Astrocyte (in vitro differentiated cells and primary cell): ENCODE measurements around the gene RAB11FIP3. TPM values are rescaled to one million over a fixed set of nuclear protein-coding genes. Genes with fewer than 3 reads are reported as not detected.

Source experiments
- DNase-seq: peaks from one replicate; pipeline ENCODE4 v3.0.0-alpha.2; 2010; ENCODE audit warnings: low read depth
- FAIRE-seq: peaks from 2 replicates; lab custom pipeline; 2011; peaks lifted over from hg19 to GRCh38; lab: Jason Lieb, UNC
- H2AFZ ChIP-seq: 2 replicates; pipeline ENCODE4 v1.6.0; 2012; ENCODE audit warnings: low read depth, low read length, inconsistent platforms
- H3K27ac ChIP-seq: 2 replicates; pipeline ENCODE4 v1.5.1; 2011; ENCODE audit warnings: low read depth, low read length, inconsistent platforms
- H3K27me3 ChIP-seq: 2 replicates; pipeline ENCODE4 v1.6.0; 2011; ENCODE audit warnings: low read length, inconsistent platforms; ENCODE audit not compliant: insufficient read depth
- H3K36me3 ChIP-seq: 2 replicates; pipeline ENCODE4 v1.5.1; 2011; ENCODE audit warnings: low read length, inconsistent platforms; ENCODE audit not compliant: insufficient read depth
- H3K4me1 ChIP-seq: 2 replicates; pipeline ENCODE4 v1.5.1; 2011; ENCODE audit warnings: low read length, inconsistent platforms; ENCODE audit not compliant: insufficient read depth
- H3K4me2 ChIP-seq: 2 replicates; pipeline ENCODE4 v1.6.0; 2012; ENCODE audit warnings: low read length, inconsistent platforms
- H3K4me3 ChIP-seq: 2 replicates; pipeline ENCODE4 v1.5.1; 2011; ENCODE audit warnings: low read depth, mild to moderate bottlenecking, low read length, inconsistent platforms; ENCODE audit not compliant: insufficient read depth
- H3K79me2 ChIP-seq: 2 replicates; pipeline ENCODE4 v1.6.0; 2012; ENCODE audit warnings: mild to moderate bottlenecking, low read length, inconsistent platforms; ENCODE audit not compliant: insufficient read depth
- H3K9ac ChIP-seq: 2 replicates; pipeline ENCODE4 v1.6.0; 2012; ENCODE audit warnings: mild to moderate bottlenecking, low read length, inconsistent platforms
- H3K9me3 ChIP-seq: 2 replicates; pipeline ENCODE4 v1.5.1; 2012; ENCODE audit warnings: low read depth, mild to moderate bottlenecking, low read length, inconsistent platforms; ENCODE audit not compliant: insufficient read depth
- H4K20me1 ChIP-seq: 2 replicates; pipeline ENCODE4 v1.6.0; 2012; ENCODE audit warnings: low read length, inconsistent platforms; ENCODE audit not compliant: insufficient read depth
- H3K27ac Mint-ChIP-seq: one replicate; pipeline ENCODE4 v1.8.0; 2021; ENCODE audit warnings: mild to moderate bottlenecking, mixed read lengths; ENCODE audit not compliant: unreplicated experiment
- H3K27me3 Mint-ChIP-seq: one replicate; pipeline ENCODE4 v1.8.0; 2021; ENCODE audit warnings: low read depth, mixed read lengths; ENCODE audit not compliant: unreplicated experiment
- H3K36me3 Mint-ChIP-seq: one replicate; pipeline ENCODE4 v1.8.0; 2021; ENCODE audit warnings: low read depth, mixed read lengths; ENCODE audit not compliant: unreplicated experiment
- H3K4me1 Mint-ChIP-seq: one replicate; pipeline ENCODE4 v1.8.0; 2021; ENCODE audit warnings: low read depth, mixed read lengths; ENCODE audit not compliant: unreplicated experiment
- H3K4me3 Mint-ChIP-seq: one replicate; pipeline ENCODE4 v1.8.0; 2021; ENCODE audit warnings: mild to moderate bottlenecking, moderate library complexity, mixed read lengths; ENCODE audit not compliant: unreplicated experiment
- H3K9me3 Mint-ChIP-seq: one replicate; pipeline ENCODE4 v1.8.0; 2021; ENCODE audit warnings: mild to moderate bottlenecking, mixed read lengths; ENCODE audit not compliant: unreplicated experiment
- CTCF ChIP-seq: IDR thresholded peaks from 2 replicates; pipeline ENCODE4 v1.5.1; 2011; ENCODE audit warnings: low read depth, mild to moderate bottlenecking, inconsistent platforms, low read length, moderate library complexity; ENCODE audit not compliant: insufficient read depth
- EZH2 ChIP-seq: IDR thresholded peaks from 2 replicates; pipeline ENCODE4 v1.6.1; 2012; ENCODE audit warnings: mild to moderate bottlenecking, low read length, inconsistent platforms; ENCODE audit not compliant: insufficient read depth
- total RNA-seq: library from RNA; stranded (reverse); gene quantifications from 2 replicates; pipeline ENCODE4 v1.2.1, GENCODE V29; 2021

Gene RAB11FIP3
- total RNA-seq, 1 donor from 2014 or later = 21.2 TPM

GRCh38 chr16:405548-406506 is 19.6 kb upstream of the RAB11FIP3 start:
- no peak for TF ChIP-seq EZH2
- no peak for TF ChIP-seq CTCF
- no peaks in the 10 kb centered on the region for H3K27me3 ChIP-seq
- Mint-ChIP-seq H3K9me3 (no peaks in the 10 kb centered on the region), H3K27ac (no peak overlapping the region), H3K36me3 (peaks cover 2% of the 10 kb centered on the region), H3K4me1 (no peaks in the 10 kb centered on the region), H3K4me3 (no peak overlapping the region), H3K27me3 (no peaks in the 10 kb centered on the region)
- peaks cover 3% of the 10 kb centered on the region for H3K79me2 ChIP-seq
- H3K4me1 ChIP-seq = peaks cover under 1% of the 10 kb centered on the region
- no peak overlapping the region for H3K4me3 ChIP-seq
- H3K4me2 ChIP-seq = no peak overlapping the region
- H3K9me3 ChIP-seq = no peaks in the 10 kb centered on the region
- H3K27ac ChIP-seq = no peak overlapping the region
- H4K20me1 ChIP-seq = no peaks in the 10 kb centered on the region
- no peaks in the 10 kb centered on the region for H3K36me3 ChIP-seq
- DNase-seq (no peak), FAIRE-seq (no peak)
- H2AFZ ChIP-seq = no peak overlapping the region
- no peak overlapping the region for H3K9ac ChIP-seq

- no peaks in the 10 kb centered on the region for H3K4me1 ChIP-seq
- no peak overlapping the region for H3K27ac ChIP-seq
- H3K79me2 ChIP-seq = peaks cover 2% of the 10 kb centered on the region
- H3K9ac ChIP-seq = no peak overlapping the region
- H3K27me3 ChIP-seq = no peaks in the 10 kb centered on the region
- no peaks in the 10 kb centered on the region for H4K20me1 ChIP-seq
- no peak for FAIRE-seq
- Mint-ChIP-seq H3K9me3 (no peaks in the 10 kb centered on the region), H3K36me3 (peaks cover 2% of the 10 kb centered on the region), H3K4me3 (no peak overlapping the region), H3K4me1 (no peaks in the 10 kb centered on the region), H3K27me3 (no peaks in the 10 kb centered on the region), H3K27ac (no peak overlapping the region)
- H3K36me3 ChIP-seq = no peaks in the 10 kb centered on the region
- TF ChIP-seq CTCF = no peak
- no peak for TF ChIP-seq EZH2
- no peak overlapping the region for H3K4me3 ChIP-seq
- no peaks in the 10 kb centered on the region for H3K9me3 ChIP-seq
- no peak for DNase-seq
- no peak overlapping the region for H3K4me2 ChIP-seq
- H2AFZ ChIP-seq = no peak overlapping the region
These were observed 18.2 kb upstream of the RAB11FIP3 start for GRCh38 chr16:407253-407652.
